Measurements from ENCODE around the gene KATNB1.

- TF ChIP-seq CTCF (IDR thresholded peaks at IDR 0.05; ENCODE audit: low read length) (no peak), EZH2 (IDR thresholded peaks at IDR 0.05; ENCODE audit: borderline replicate concordance, low read length) (no peak)
These were observed 45.8 kb downstream of the KATNB1 start for GRCh38 chr16:57781349-57781740.
